Kidney epithelial cell (primary cell): ENCODE results near the gene PRUNE2. TPM values are rescaled to one million over a fixed set of nuclear protein-coding genes. Genes with fewer than 3 reads are reported as not detected.

Source experiments
- DNase-seq: peaks from one replicate; pipeline ENCODE4 v3.0.0-alpha.2; 2010; ENCODE audit warnings: low read depth
- H3K27me3 ChIP-seq: 2 replicates; pipeline ENCODE4 v1.6.0; 2011; ENCODE audit warnings: low read length; ENCODE audit not compliant: control insufficient read depth, insufficient read depth
- H3K36me3 ChIP-seq: 2 replicates; pipeline ENCODE4 v1.5.1; 2011; ENCODE audit warnings: low read length; ENCODE audit not compliant: control insufficient read depth, insufficient read depth
- H3K4me3 ChIP-seq: 2 replicates; pipeline ENCODE4 v1.5.1; 2011; ENCODE audit warnings: low read depth, mild to moderate bottlenecking, control low read depth, low read length
- CTCF ChIP-seq: IDR thresholded peaks from 2 replicates; pipeline ENCODE4 v1.5.1; 2011; ENCODE audit warnings: mild to moderate bottlenecking, moderate library complexity, low read length, control low read depth, inconsistent platforms; ENCODE audit not compliant: insufficient read depth, poor library complexity, severe bottlenecking
- total RNA-seq: library from RNA; depleted of rRNA; stranded (reverse); fragments of >200 nt; gene quantifications from 2 replicates; pipeline ENCODE4 v1.2.3, GENCODE V29; 2015

The PRUNE2 gene
- total RNA-seq, 1 donor from 2014 or later = 1.0 TPM

DNA sequence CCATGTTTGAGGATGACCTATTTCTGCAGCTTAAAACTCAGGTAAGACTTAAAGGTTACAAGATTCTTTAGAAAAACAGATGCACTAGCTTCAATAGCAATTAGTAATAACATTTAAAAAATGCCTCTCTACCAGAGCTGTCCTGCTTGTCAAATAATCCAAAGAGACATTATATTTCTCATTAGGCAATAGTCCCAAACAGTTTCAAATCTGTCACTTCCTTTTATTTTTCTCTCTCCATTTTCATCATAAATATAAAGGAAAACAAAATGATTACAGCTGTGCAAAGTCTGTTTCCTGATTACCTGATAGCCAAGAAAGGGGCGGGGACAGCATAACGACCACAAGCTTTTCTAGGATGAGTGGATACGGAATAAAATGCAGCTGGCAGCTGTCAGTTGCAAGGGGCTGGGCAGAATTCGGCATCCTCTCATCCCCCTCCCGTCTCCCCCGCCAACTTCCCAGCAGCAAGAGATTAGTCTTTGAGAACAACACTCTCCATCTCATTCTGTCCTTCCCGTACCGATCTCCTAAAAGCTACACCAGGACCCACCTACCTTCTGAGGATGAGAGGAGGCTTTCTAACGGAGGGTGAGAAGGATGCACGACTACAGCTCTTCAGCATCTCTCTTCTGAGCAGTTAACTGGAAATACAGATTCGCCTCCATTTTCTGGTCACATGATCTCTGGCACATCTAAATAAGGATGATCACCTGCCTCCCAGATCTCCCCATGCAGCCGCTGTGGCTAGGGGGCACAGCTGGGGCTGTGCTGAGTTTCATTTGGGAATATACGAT lies 214.2 kb downstream of the PRUNE2 start:
- no peak for DNase-seq
- Histone ChIP-seq H3K4me3 (peak overlapping the region; percentile 46), H3K36me3 (no peaks in the 10 kb centered on the region), H3K27me3 (no peaks in the 10 kb centered on the region)
- TF ChIP-seq CTCF = no peak

DNA sequence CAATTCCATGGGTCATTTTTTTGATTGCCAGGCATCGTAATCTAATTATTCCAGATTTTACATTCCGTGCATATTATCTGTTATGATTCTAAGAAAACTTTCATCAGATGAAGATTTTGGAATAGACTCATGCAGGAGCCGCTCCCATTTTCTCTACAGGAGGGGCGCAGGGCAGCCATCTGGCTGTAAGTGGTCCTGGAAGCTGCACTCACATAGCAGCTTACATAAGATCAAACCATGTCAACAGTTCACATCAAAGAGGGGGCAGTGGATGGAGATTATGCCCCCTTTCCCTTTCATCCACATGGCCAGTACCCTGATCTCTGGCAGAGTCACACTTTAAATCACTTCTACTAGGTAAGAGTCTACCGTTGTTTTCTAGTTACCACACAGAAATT lies 214.9 kb downstream of the PRUNE2 start:
- Histone ChIP-seq H3K4me3 (no peak overlapping the region), H3K36me3 (no peaks in the 10 kb centered on the region), H3K27me3 (no peaks in the 10 kb centered on the region)
- DNase-seq = no peak
- TF ChIP-seq CTCF = no peak

- no peaks in the 10 kb centered on the region for H3K36me3 ChIP-seq
- no peak for DNase-seq
These were observed 215.5 kb downstream of the PRUNE2 start for GRCh38 chr9:76690246-76690972.

DNA sequence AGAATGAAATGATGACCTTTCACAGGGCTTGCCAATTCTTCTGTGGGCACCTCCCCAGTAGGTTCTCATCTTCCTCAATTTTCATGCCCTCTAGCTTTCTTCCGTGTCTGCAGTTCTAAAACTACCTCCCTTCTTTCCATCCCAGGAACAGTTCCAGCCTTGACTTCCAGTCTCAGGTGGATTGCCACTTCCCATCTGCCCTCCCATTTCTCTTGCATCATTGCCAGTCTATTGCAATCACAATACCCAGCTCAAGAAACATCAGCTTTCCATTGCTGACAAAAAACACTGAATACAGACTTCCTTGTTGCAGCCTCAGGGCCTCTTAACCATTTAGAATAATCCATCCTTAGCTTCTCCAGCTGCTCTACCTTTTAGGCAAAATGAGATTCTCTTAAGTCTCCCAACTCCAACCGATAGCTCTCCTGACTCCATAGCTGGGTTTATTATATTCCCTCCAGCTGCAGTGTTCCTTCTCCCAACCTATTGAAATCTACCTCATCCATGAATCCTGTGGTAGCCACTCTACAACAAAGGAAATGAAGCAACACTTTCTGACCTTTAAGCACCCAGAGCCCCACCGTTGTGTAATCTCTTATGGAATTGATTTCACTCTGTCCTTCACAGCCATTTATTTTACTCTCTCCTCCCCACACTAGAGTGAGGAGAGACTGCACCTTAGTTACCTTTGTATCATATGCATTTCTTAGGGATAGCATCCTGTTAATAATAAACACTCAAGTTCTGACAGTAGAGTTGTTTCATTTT lies 217.3 kb downstream of the PRUNE2 start:
- no peaks in the 10 kb centered on the region for H3K27me3 ChIP-seq
- TF ChIP-seq CTCF = no peak
- no peak overlapping the region for H3K4me3 ChIP-seq
- no peak for DNase-seq
- H3K36me3 ChIP-seq = no peaks in the 10 kb centered on the region

More at GRCh38 chr9:76690246-76690972, 215.5 kb downstream of the PRUNE2 start:
- TF ChIP-seq CTCF = no peak
- H3K4me3 ChIP-seq = no peak overlapping the region
- H3K27me3 ChIP-seq = no peaks in the 10 kb centered on the region

DNA sequence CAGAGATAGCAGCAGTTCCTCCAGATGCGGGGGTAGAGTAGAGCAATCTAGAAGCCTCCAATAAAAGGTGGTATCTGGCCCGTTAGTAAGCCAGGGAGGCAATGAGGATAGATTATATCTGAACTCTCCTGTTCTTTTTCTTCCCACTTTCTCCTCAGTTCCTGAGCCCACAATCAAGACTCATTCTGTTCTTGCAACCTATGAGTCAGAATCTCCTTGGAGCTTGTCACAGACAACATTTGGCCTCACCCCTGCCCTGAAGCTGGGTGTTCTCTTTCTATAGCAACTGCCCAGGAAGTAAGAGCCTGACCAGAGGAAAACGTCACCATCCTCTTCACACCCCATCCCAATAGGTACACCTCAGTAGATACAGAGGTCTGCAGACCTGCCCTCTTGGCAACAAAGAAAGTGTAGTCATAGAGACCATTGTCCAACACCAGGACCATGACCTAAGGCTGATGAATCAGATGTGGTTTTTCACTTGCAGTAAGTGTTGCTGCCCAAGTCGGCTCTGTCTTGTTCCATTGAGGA lies 218.0 kb downstream of the PRUNE2 start:
- TF ChIP-seq CTCF = no peak
- H3K27me3 ChIP-seq = no peaks in the 10 kb centered on the region
- H3K4me3 ChIP-seq = no peak overlapping the region
- H3K36me3 ChIP-seq = no peaks in the 10 kb centered on the region
- DNase-seq = peak; percentile 94
